Measurements from ENCODE around the gene SEC23A. TPM values are rescaled to one million over a fixed set of nuclear protein-coding genes. Genes with fewer than 3 reads are reported as not detected.

The SEC23A gene
- total RNA-seq, 1 donor from 2014 or later: 56.7 TPM

- Histone ChIP-seq H3K4me1 (no peaks in the 10 kb centered on the region), H3K27me3 (ENCODE audit: low read depth) (no peaks in the 10 kb centered on the region), H3K36me3 (peaks cover 84% of the 10 kb centered on the region), H3K9me3 (no peaks in the 10 kb centered on the region), H3K4me3 (no peak overlapping the region), H3K27ac (peak overlapping the region; percentile 39)
- no peak for TF ChIP-seq CTCF (IDR thresholded peaks at IDR 0.05)
- intact Hi-C loops (cut with DNase I): no loop called here
- ATAC-seq (no peak), DNase-seq (no peak)
Observed at GRCh38 chr14:39122330-39123138, 19.5 kb upstream of the SEC23A start.

- Histone ChIP-seq H3K27ac (peak within 1 kb of the TSS; percentile 77), H3K36me3 (peaks cover 20% of the 10 kb centered on the region), H3K4me3 (peak within 1 kb of the TSS; percentile 80), H3K27me3 (ENCODE audit: low read depth) (no peaks in the 10 kb centered on the region), H3K4me1 (peaks cover 14% of the 10 kb centered on the region), H3K9me3 (no peaks in the 10 kb centered on the region)
- intact Hi-C loops (cut with DNase I): no loop called here
- peak; percentile 95 for DNase-seq
- no peak for TF ChIP-seq CTCF (IDR thresholded peaks at IDR 0.05)
- ATAC-seq: peak; percentile 100
Observed at GRCh38 chr14:39114073-39114838, 11.2 kb upstream of the SEC23A start, which contains the start of gene GEMIN2. GEMIN2 (plus strand) TSS chr14:39114323; CDS start chr14:39114339, 16 bp downstream.

- peaks cover 14% of the 10 kb centered on the region for H3K36me3 ChIP-seq
- intact Hi-C loops (cut with DNase I): no loop called here
- H3K9me3 ChIP-seq: no peaks in the 10 kb centered on the region
- peak in 1 of 2 donors; percentile 18 for ATAC-seq
- no peak for DNase-seq
- TF ChIP-seq CTCF (IDR thresholded peaks at IDR 0.05): no peak
- peaks cover 14% of the 10 kb centered on the region for H3K4me1 ChIP-seq
- H3K27me3 ChIP-seq (ENCODE audit: low read depth): no peaks in the 10 kb centered on the region
- H3K27ac ChIP-seq: peak overlapping the region; percentile 77
- peak overlapping the region; percentile 80 for H3K4me3 ChIP-seq
Observed at GRCh38 chr14:39113685-39114072, 10.6 kb upstream of the SEC23A start.

- no peak for TF ChIP-seq CTCF (IDR thresholded peaks at IDR 0.05)
- intact Hi-C loops (cut with DNase I): no loop called here
- Histone ChIP-seq H3K36me3 (no peaks in the 10 kb centered on the region), H3K27me3 (ENCODE audit: low read depth) (no peaks in the 10 kb centered on the region), H3K9me3 (no peaks in the 10 kb centered on the region), H3K4me3 (no peak overlapping the region), H3K27ac (no peak overlapping the region), H3K4me1 (peaks cover 12% of the 10 kb centered on the region)
- ATAC-seq: no peak
- DNase-seq: no peak
Observed at GRCh38 chr14:39109893-39110715, 7.1 kb upstream of the SEC23A start.

GRCh38 chr14:39108791-39109190 is 5.8 kb upstream of the SEC23A start:
- ATAC-seq: no peak
- Histone ChIP-seq H3K4me3 (no peak overlapping the region), H3K27ac (no peak overlapping the region), H3K27me3 (ENCODE audit: low read depth) (no peaks in the 10 kb centered on the region), H3K4me1 (peaks cover 14% of the 10 kb centered on the region), H3K36me3 (no peaks in the 10 kb centered on the region), H3K9me3 (no peaks in the 10 kb centered on the region)
- TF ChIP-seq CTCF (IDR thresholded peaks at IDR 0.05): no peak
- intact Hi-C loops (cut with DNase I): no loop called here
- DNase-seq: no peak
